Activated CD4-positive, alpha-beta T cell treated with anti-CD3 and anti-CD28 coated beads, Interleukin-2, amount 50 U/mL, for 48 hours (primary cell): ENCODE results near the gene UAP1L1.
"Not testable (repeated sequence)": the region's sequence is repeated elsewhere in the genome, so short reads cannot be mapped to it uniquely, and the experiment has no call there.

Experiments used
- DNase-seq, 2 experiments: peaks; one replicate each; pipeline ENCODE4 v3.0.0-alpha.2; 2020

The UAP1L1 gene

GRCh38 chr9:137057545-137057944 is 19.8 kb upstream of the UAP1L1 start:
- DNase-seq = no peak

- no peak for DNase-seq
Measured at GRCh38 chr9:137058521-137059234, 18.6 kb upstream of the UAP1L1 start.

GRCh38 chr9:137062384-137062783 is 14.9 kb upstream of the UAP1L1 start:
- DNase-seq = no peak

GRCh38 chr9:137062798-137063197 is 14.5 kb upstream of the UAP1L1 start:
- DNase-seq = not testable (repeated sequence)

GRCh38 chr9:137063311-137064026 is 13.8 kb upstream of the UAP1L1 start:
- no peak for DNase-seq

GRCh38 chr9:137064027-137064879 is 13.1 kb upstream of the UAP1L1 start:
- DNase-seq = peak; percentile 76 to 78

GRCh38 chr9:137064880-137065164 is 12.5 kb upstream of the UAP1L1 start:
- no peak for DNase-seq

GRCh38 chr9:137065336-137065967 is 11.9 kb upstream of the UAP1L1 start:
- no peak for DNase-seq

- no peak for DNase-seq
Measured at GRCh38 chr9:137066096-137066861, 11.0 kb upstream of the UAP1L1 start.

- DNase-seq = peak; percentile 85 to 88
Measured at GRCh38 chr9:137067860-137068538, 9.3 kb upstream of the UAP1L1 start.

GRCh38 chr9:137068539-137069507 is 8.5 kb upstream of the UAP1L1 start:
- no peak for DNase-seq

- DNase-seq = no peak
Measured at GRCh38 chr9:137069508-137070091, 7.7 kb upstream of the UAP1L1 start.

- DNase-seq = peak; percentile 81 to 87
Measured at GRCh38 chr9:137070201-137070905, 7.0 kb upstream of the UAP1L1 start, which contains the start of gene SAPCD2. Gene SAPCD2 (minus strand): TSS chr9:137070557. CDS start chr9:137070460, 97 bp downstream.

- no peak for DNase-seq
Measured at GRCh38 chr9:137070906-137071275, 6.4 kb upstream of the UAP1L1 start.

GRCh38 chr9:137071282-137071681 is 6.0 kb upstream of the UAP1L1 start:
- DNase-seq = no peak

GRCh38 chr9:137073992-137074399 is 3.3 kb upstream of the UAP1L1 start:
- DNase-seq = no peak

- no peak for DNase-seq
Measured at GRCh38 chr9:137074657-137075274, 2.6 kb upstream of the UAP1L1 start.

- no peak for DNase-seq
Measured at GRCh38 chr9:137075275-137075775, 2.0 kb upstream of the UAP1L1 start.

GRCh38 chr9:137076636-137077009 is 694 bp upstream of the UAP1L1 start:
- no peak for DNase-seq
